A673 (cell line): ENCODE measurements around the gene ACAP1. TPM values are rescaled to one million over a fixed set of nuclear protein-coding genes. Genes with fewer than 3 reads are reported as not detected.

Source experiments
- BruUV-seq: library from RNA; stranded (reverse); fragments of 400-500 nt; replicated peaks from 2 replicates; lab custom pipeline; 2021; lab: Mats Ljungman, UMichigan
- CTCF ChIA-PET: fragments of 300-600 bp; sonication (Branson Sonifier 250); formaldehyde crosslinking; loops from one replicate; lab custom pipeline; 2022; ENCODE audit warnings: antibody characterized with exemption; lab: Charles Lee
- POLR2A ChIA-PET: fragments of 300-600 bp; sonication (Branson Sonifier 250); formaldehyde crosslinking; loops from one replicate; lab custom pipeline; 2022; ENCODE audit warnings: antibody characterized with exemption; ENCODE audit not compliant: low non-redundant PET; lab: Charles Lee
- DNase-seq: peaks from one replicate; pipeline ENCODE4 v3.0.0-alpha.2; 2015; ENCODE audit warnings: low spot score
- H3K27ac ChIP-seq: fragments of 200-600 bp; sonication (generic); 2 replicates; pipeline ENCODE4 v1.5.1; 2016; ENCODE audit warnings: mixed run types, low read depth, mild to moderate bottlenecking, mixed read lengths, antibody characterized with exemption, low read length; ENCODE audit not compliant: poor library complexity, severe bottlenecking
- H3K27me3 ChIP-seq: fragments of 200-600 bp; sonication (generic); replicated peaks from 2 replicates; pipeline ENCODE4 v1.6.1; 2017; ENCODE audit warnings: mixed run types, low read depth, mild to moderate bottlenecking, mixed read lengths, antibody characterized with exemption, low read length; ENCODE audit not compliant: insufficient read depth, poor library complexity
- H3K36me3 ChIP-seq: fragments of 200-600 bp; sonication (generic); 2 replicates; pipeline ENCODE4 v1.6.1; 2016; ENCODE audit warnings: mixed run types, mild to moderate bottlenecking, mixed read lengths, antibody characterized with exemption, low read length; ENCODE audit not compliant: insufficient read depth, poor library complexity, severe bottlenecking
- H3K4me1 ChIP-seq: fragments of 200-600 bp; sonication (generic); 2 replicates; pipeline ENCODE4 v1.6.1; 2017; ENCODE audit warnings: mixed run types, mild to moderate bottlenecking, mixed read lengths, antibody characterized with exemption, low read length; ENCODE audit not compliant: insufficient read depth, poor library complexity, severe bottlenecking
- H3K4me3 ChIP-seq: fragments of 200-600 bp; sonication (generic); 2 replicates; pipeline ENCODE4 v1.5.1; 2016; ENCODE audit warnings: low read depth, mixed run types, mild to moderate bottlenecking, mixed read lengths, low read length; ENCODE audit not compliant: poor library complexity, severe bottlenecking
- H3K9me3 ChIP-seq: fragments of 200-600 bp; sonication (generic); 2 replicates; pipeline ENCODE4 v1.6.1; 2016; ENCODE audit warnings: mixed run types, low read depth, mild to moderate bottlenecking, mixed read lengths, antibody characterized with exemption, low read length; ENCODE audit not compliant: poor library complexity, severe bottlenecking
- CTCF ChIP-seq: fragments of 300-800, 200-600 bp; sonication (generic); conservative IDR thresholded peaks from 2 replicates; pipeline ENCODE4 v1.5.1; 2017; ENCODE audit warnings: low read depth, mild to moderate bottlenecking, antibody characterized with exemption, low read length, moderate library complexity, mixed read lengths
- EZH2 ChIP-seq: fragments of 200-600 bp; sonication (generic); IDR thresholded peaks from 2 replicates; pipeline ENCODE4 v1.6.1; 2017; ENCODE audit warnings: borderline replicate concordance, low read depth, mild to moderate bottlenecking, mixed read lengths, antibody characterized with exemption, low read length; ENCODE audit not compliant: poor library complexity, severe bottlenecking
- intact Hi-C: fragments of 100-400 bp; cut with micrococcal nuclease; formaldehyde crosslinking; loops from one replicate; pipeline ENCODE4 v1.10.0; 2022; ENCODE audit not compliant: unreplicated experiment
- total RNA-seq: library from RNA; stranded (reverse); gene quantifications from 2 replicates; pipeline ENCODE4 v1.2.3, GENCODE V29; 2021

Gene ACAP1
- total RNA-seq, 1 experiment from 2014 or later = 1.1 TPM

- TSS peak; percentile 42 for BruUV-seq
- CTCF ChIA-PET = no interaction called here
- Histone ChIP-seq H3K27ac (peak overlapping the region; percentile 94), H3K27me3 (no peaks in the 10 kb centered on the region), H3K4me3 (peak overlapping the region; percentile 93), H3K36me3 (no peaks in the 10 kb centered on the region), H3K4me1 (peaks cover 38% of the 10 kb centered on the region), H3K9me3 (no peaks in the 10 kb centered on the region)
- POLR2A ChIA-PET = no interaction called here
- DNase-seq = no peak
- intact Hi-C loops = loop anchor here (10.0 kb wide), 1 partner anchor 132 kb away; the partner anchor contains the start of genes POLR2A and SLC35G6
- TF ChIP-seq EZH2 (no peak), CTCF (no peak; the same call in 1 of the 2 replicates)
These were observed 16.2 kb downstream of the ACAP1 start for GRCh38 chr17:7352503-7352889.

GRCh38 chr17:7352910-7353635 is 16.7 kb downstream of the ACAP1 start:
- no TSS peak for BruUV-seq
- no peaks in the 10 kb centered on the region for H3K9me3 ChIP-seq
- H3K27ac ChIP-seq = no peak overlapping the region
- POLR2A ChIA-PET = no interaction called here
- H3K27me3 ChIP-seq = no peaks in the 10 kb centered on the region
- no peaks in the 10 kb centered on the region for H3K36me3 ChIP-seq
- peak overlapping the region; percentile 93 for H3K4me3 ChIP-seq
- TF ChIP-seq EZH2 = no peak
- peaks cover 38% of the 10 kb centered on the region for H3K4me1 ChIP-seq
- DNase-seq = no peak
- CTCF ChIA-PET = no interaction called here
- intact Hi-C loops = loop anchor here (10.0 kb wide), 1 partner anchor 132 kb away; the partner anchor contains the start of genes POLR2A and SLC35G6

GRCh38 chr17:7354262-7354843 is 18.0 kb downstream of the ACAP1 start:
- Histone ChIP-seq H3K27ac (no peak overlapping the region), H3K9me3 (no peaks in the 10 kb centered on the region), H3K4me1 (peaks cover 33% of the 10 kb centered on the region), H3K27me3 (no peaks in the 10 kb centered on the region), H3K36me3 (no peaks in the 10 kb centered on the region), H3K4me3 (no peak overlapping the region)
- DNase-seq = peak; percentile 43
- BruUV-seq = no TSS peak
- intact Hi-C loops = loop anchor here (10.0 kb wide), 1 partner anchor 130 kb away; the partner anchor contains the start of genes POLR2A and SLC35G6
- TF ChIP-seq CTCF (no peak), EZH2 (no peak)
- ChIA-PET POLR2A (no interaction called here), CTCF (interaction anchor here (1.0 kb wide), 1 partner anchor 206 kb away, joined by 3 read pairs; no protein-coding TSS in a partner anchor)
